Epithelial cell of esophagus (primary cell): ENCODE results near the gene SYT15.
A peak's percentile ranks its signal among the peaks of the same experiment; 100 is the strongest.
"Not testable (repeated sequence)": the region's sequence is repeated elsewhere in the genome, so short reads cannot be mapped to it uniquely, and the experiment has no call there.

Experiments used
- DNase-seq: peaks from one replicate; pipeline ENCODE4 v3.0.0; 2010; ENCODE audit warnings: low read depth
- H3K4me3 ChIP-seq: 2 replicates; pipeline ENCODE4 v1.5.1; 2011; ENCODE audit warnings: mild to moderate bottlenecking, low read length, control low read depth

Gene SYT15

DNA sequence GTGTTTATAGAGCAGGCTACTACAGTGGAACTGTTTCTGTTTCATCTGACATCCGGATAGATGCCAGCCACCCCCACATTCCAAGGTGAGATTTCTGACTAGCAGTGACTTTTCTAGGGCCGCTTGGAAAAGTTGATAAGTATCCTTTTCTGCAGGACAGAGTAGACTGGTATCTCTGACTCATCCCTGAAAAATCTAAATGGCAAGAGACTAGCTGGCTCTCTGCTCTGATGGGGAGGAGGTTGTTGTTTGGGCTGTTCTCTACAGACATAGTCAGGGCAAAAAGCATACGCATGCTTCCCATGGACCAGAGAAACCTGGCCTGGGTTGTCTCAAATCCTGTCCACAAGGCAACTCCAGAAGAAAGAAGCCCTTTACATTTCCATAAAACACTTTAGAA, 10.7 kb downstream of the SYT15 start:
- not testable (repeated sequence) for H3K4me3 ChIP-seq, DNase-seq

- H3K4me3 ChIP-seq, DNase-seq: not testable (repeated sequence)
Observed at GRCh38 chr10:46591053-46591452, 12.1 kb downstream of the SYT15 start.

DNA sequence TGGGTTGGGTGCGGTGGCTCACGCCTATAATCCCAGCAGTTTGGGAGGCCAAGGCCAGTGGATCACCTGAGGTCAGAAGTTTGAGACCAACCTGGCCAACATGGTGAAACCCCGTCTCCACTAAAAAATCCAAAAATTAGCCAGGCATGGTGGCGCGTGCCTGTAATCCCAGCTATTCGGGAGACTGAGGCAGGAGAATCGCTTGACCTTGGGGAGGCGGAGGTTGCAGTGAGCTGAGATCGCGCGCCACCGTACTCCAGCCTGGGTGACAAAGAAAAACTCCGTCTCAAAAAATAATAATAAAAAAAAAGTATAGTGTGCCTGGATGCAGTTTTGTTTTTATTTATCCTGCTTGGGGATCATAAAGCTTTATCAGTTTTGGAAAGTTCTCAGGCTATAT, 14.4 kb downstream of the SYT15 start:
- not testable (repeated sequence) for DNase-seq, H3K4me3 ChIP-seq

GRCh38 chr10:46594453-46595063, 15.6 kb downstream of the SYT15 start:
- H3K4me3 ChIP-seq, DNase-seq: not testable (repeated sequence)

GRCh38 chr10:46596570-46596969, 17.6 kb downstream of the SYT15 start:
- not testable (repeated sequence) for H3K4me3 ChIP-seq
- peak; percentile 31 for DNase-seq

DNA sequence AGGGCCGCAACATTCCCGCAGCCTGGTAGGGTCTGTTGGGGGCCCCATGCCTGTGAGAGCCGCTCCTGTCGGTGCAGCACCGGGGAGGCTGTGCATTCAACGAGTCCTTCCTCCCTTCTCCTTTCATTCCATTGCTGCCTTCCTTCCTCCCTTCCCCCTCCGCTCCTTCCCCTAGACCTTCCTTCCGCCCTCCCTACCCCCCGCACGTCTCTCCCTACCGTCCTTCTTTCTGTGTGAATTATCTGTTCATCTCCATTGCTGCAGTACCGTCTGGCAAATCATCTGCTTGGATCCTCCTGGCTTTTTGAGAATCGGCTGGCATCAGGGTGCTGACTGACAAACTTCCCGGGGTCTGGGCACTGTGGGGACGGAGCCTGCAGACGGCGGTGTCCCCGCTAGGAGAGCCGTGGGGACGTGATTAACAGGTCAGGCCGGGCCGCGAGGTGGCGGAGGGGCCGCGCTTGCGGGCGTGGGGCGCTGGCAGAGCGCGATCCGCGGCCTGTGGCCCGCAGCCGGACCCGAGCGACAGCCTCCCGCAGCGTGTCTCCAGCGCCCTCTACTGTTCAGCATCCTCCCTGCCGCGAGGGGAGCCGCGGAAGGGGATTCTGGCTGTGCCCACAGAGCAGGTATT, 18.8 kb downstream of the SYT15 start:
- H3K4me3 ChIP-seq: peak overlapping the region; percentile 34
- DNase-seq: not testable (repeated sequence)

GRCh38 chr10:46600516-46600915, 21.6 kb downstream of the SYT15 start:
- H3K4me3 ChIP-seq, DNase-seq: not testable (repeated sequence)

- H3K4me3 ChIP-seq, DNase-seq: not testable (repeated sequence)
Observed at GRCh38 chr10:46615540-46615939, 36.6 kb downstream of the SYT15 start.

DNA sequence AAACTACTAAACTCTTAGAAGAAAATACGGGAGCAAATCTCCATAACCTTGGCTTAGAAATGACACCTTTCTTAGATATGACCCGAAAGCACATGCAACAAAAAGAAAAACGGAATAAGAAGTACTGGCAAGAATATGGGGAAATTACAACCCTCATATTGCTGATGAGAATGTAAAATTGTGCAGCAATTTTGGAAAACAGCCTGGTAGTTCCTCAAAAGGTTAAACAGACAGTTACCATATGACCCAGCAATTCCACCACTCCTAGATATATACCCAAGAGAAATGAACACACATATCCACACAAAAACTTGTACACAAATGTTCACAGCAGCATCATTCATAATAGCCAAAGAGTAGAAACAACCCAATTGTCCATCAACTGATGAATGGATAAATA, 37.3 kb downstream of the SYT15 start:
- not testable (repeated sequence) for DNase-seq, H3K4me3 ChIP-seq

DNA sequence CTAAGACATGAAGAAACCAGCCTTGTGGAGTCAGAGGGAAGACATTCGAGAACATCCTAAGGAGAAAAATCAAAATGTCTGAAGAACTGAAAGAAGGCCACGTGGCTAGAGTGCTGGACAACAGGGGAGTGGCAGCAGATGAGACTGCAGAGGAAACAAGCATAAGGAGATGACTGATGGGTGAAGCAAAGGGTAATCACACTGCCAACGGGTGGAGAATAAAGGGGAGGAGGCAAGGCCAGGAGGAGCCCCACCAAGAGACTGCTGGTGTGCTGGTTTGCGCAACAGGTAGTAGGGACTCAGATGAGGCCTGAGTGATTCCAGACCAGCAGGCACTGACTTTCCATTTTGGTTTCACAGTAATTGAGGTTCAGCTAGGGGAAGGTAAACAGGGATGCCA, 38.2 kb downstream of the SYT15 start:
- H3K4me3 ChIP-seq: not testable (repeated sequence)
- DNase-seq: peak; percentile 14

GRCh38 chr10:46617913-46618312, 39.0 kb downstream of the SYT15 start:
- DNase-seq, H3K4me3 ChIP-seq: not testable (repeated sequence)

- not testable (repeated sequence) for H3K4me3 ChIP-seq, DNase-seq
Observed at GRCh38 chr10:46623899-46624654, 45.1 kb downstream of the SYT15 start.

GRCh38 chr10:46629805-46630204, 50.9 kb downstream of the SYT15 start:
- H3K4me3 ChIP-seq, DNase-seq: not testable (repeated sequence)

GRCh38 chr10:46630816-46631215, 51.9 kb downstream of the SYT15 start:
- not testable (repeated sequence) for H3K4me3 ChIP-seq, DNase-seq

DNA sequence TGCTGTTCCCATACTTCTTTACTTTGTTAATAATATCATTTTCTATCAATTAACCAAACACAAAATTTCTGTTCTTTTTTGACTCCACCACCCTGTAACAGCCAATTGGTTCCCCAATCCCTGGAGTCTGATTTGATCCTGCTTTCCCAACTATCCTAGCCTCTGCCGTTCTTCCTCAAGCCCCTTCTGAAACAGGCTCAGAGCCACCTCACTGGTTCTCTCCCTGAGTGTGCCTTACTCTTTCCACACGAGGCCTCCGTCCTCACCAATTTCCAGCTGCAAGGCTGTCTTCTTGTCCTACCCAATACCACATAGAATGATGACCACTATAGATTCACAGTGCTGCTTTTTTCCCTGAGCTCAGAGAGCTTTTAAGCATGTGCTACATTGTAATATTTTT, 52.8 kb downstream of the SYT15 start:
- H3K4me3 ChIP-seq, DNase-seq: not testable (repeated sequence)

- not testable (repeated sequence) for H3K4me3 ChIP-seq, DNase-seq
Observed at GRCh38 chr10:46634698-46635097, 55.8 kb downstream of the SYT15 start.

GRCh38 chr10:46635364-46635959, 56.5 kb downstream of the SYT15 start:
- DNase-seq: not testable (repeated sequence)
- H3K4me3 ChIP-seq: peak overlapping the region; percentile 30

DNA sequence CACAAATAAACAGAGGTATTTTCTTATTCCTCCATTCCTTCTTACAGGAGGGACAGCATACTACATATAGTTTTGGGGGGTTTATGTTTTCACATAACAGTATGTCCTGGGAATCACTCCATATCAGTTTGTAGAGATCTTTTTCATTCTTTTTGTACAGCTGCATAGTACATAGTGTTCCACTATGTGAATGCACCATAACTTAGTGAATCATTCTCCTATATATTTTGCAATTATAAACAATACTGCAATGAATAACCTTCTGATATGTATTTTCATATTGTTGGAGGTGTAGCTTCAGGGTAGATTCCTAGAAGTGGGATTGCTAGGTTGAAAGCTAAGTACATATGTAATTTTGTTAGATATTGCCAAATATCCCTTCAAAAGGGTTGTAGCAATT, 61.1 kb downstream of the SYT15 start:
- DNase-seq: peak; percentile 3
- H3K4me3 ChIP-seq: not testable (repeated sequence)
